ENCODE measurements around the gene LIMS2.

The LIMS2 gene

GRCh38 chr2:127700527-127701192 is 25.3 kb upstream of the LIMS2 start:
- peak; percentile 61 for DNase-seq

DNA sequence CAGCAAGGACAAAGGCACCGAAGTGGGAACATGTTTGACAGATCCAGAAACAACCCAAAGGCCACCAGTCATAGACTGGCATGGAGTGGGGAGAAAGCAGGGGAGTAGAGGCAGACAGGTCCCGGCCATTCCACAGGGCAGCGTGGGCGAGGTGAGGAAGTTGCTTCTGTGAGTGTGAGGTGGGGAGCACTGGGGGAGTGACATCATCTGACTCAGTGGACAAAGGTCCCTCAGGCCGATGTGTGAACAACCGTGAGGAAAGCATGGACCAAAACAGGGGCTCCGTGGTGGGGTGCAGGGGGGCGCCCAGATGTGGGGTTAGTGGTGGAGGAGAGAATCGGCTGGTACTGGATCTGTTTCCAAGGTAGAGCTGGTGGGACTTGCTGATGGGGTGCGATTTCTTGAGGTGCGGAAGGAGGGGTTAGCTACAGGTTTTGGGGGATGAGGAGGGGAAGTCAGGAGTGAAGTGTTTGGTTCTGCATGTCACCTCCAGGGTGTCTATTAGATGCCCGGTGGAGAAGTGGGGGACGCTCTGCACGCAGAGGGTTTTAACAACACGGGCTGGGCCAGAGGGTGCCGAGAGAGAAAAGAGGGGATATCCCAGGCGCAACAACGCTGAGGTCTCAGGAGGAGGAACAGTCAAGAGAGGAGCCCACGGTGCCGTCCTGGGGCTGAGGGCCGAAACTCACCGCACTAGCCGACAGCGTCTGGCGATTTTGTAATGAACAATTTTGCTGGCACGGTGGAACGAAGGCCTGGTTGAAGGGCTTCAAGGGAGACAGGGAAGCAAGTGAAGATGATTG is 23.4 kb upstream of the LIMS2 start:
- no peak for DNase-seq

- DNase-seq = no peak
Measured at GRCh38 chr2:127697482-127698180, 22.3 kb upstream of the LIMS2 start.

- peak; percentile 72 for DNase-seq
Measured at GRCh38 chr2:127695491-127696472, 20.5 kb upstream of the LIMS2 start.

GRCh38 chr2:127694986-127695385 is 19.7 kb upstream of the LIMS2 start:
- no peak for DNase-seq

GRCh38 chr2:127690696-127691095 is 15.4 kb upstream of the LIMS2 start:
- no peak for DNase-seq

- DNase-seq = no peak
Measured at GRCh38 chr2:127688405-127688804, 13.1 kb upstream of the LIMS2 start.

- DNase-seq = no peak
Measured at GRCh38 chr2:127685410-127686080, 10.2 kb upstream of the LIMS2 start.

DNA sequence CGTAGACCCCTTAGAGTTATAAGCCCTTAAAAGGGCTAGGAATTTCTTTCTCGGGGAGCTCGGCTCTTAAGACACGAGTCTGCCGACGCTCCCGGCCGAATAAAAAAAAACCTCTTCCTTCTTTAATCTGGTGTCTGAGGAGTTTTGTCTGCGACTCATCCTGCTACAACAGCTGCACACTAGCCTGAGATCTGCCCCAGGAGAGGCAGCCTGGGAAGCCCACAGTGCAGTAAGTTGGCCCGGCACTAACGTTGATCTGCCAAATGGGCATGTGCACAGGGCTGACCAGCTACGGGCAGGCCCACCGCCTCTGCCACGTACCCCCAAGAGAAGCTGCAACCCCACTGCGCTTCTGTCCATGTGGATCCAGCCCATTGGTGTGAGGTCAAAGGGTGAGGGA is 8.4 kb upstream of the LIMS2 start:
- DNase-seq = no peak

GRCh38 chr2:127683056-127683455 is 7.7 kb upstream of the LIMS2 start:
- no peak for DNase-seq

- DNase-seq = no peak
Measured at GRCh38 chr2:127681976-127682857, 6.9 kb upstream of the LIMS2 start.

DNA sequence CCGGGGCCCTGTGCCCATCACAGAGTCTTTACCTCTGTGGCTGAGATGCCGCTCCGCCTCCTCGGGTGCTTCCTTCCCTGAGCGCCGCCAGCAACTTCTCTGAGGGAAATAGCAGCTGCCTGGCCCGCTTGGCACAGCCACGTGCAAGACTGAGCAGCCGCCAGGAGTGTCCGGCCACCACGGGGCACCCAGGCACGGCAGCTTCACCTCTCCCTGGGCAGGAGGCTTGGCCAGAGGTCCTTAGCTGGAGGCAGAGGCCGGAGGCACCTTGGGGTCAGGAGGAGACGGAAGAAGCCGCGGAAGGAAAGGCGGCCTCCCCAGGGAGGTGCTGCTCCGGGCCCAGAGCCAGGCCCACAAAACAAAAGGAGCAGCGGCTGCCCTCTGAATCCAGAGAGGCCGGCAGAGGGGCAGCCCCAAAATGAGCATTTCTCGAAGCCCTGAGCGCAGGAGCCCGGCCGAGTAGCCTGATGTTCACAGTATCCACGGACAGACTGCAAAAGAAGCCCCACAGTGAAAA is 6.0 kb upstream of the LIMS2 start:
- no peak for DNase-seq

GRCh38 chr2:127680706-127681287 is 5.5 kb upstream of the LIMS2 start:
- DNase-seq = no peak

DNA sequence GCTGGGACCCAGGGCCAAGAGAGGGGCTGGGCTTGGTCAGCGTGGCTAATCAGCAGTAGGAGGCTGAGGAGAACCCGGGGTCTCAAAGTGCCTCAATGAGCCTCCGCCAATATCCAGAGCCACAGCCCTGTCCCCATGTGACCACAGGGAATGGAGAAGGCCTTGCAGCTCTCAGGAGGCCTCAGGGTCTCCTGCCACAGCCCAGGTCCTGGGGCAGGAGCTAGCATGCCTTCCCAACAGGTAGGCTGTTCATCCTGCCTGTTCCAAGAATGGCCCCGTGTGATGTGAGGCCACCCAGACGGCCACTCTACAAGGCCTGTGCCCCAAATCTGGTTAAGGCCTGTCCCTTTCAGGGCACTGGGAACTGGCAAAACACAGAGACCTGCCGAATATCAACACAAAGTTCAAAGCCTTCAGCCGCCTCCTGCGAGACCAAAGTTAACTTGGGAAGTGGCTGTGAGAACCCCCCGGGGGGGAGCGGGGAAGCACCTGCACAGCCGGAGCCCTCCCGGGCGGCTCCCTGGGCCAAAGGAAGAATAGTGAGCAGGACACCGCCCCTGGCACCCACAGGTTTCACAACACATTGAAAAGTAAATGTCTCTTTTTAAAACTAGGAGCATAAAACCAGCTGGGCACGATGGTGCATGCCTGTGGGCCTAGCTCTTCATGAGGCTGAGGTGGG is 4.5 kb upstream of the LIMS2 start:
- DNase-seq = no peak

DNA sequence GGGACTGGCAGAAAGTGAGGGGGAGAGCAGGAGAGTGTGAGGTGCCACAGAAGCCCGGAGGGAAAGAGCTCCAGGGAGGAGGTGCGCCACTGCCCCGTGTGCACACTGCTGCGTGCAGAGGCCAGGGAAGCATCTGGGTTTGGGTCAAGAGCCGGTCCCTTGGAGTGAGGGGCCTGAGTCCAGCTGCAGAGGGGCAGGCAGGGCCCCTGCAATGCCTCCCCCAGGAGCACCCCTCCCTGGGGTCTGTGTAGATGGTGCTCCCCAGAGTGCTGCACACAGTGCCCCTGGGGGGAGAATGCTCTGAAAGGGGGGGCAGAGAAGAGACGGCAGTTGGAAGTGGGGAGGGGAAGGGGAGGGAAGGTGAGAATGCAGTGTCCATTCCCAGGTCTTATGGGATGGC is 3.7 kb upstream of the LIMS2 start:
- DNase-seq = no peak

DNA sequence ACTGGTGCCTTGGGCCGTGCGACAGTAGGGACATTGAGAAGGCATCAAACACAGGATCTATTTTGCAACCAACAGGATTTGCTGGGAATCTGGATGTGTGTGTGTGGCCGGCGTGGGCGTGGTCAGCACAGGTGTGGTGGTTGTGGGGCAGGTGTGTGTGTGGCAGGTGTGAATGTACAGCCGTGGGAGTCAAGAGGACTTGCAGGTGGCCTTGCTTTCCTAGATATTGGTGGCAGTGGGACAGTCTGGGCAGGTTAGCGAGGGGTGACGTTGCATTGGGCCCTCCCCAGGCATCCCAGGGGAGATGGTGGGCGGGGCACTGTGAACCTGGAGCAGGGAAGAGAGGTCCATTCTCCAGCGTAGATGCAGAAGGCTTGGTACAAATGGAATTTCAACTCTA is 3.2 kb upstream of the LIMS2 start:
- DNase-seq = no peak

GRCh38 chr2:127676906-127677305 is 1.6 kb upstream of the LIMS2 start:
- no peak for DNase-seq

- peak; percentile 46 for DNase-seq
Measured at GRCh38 chr2:127674241-127675209, 805 bp downstream of the LIMS2 start.
